HG03439 (cell line): ENCODE data around the gene APBA2.

Experiments
- ATAC-seq: cut with Tn5 transposase; IDR thresholded peaks from one replicate; pipeline ENCODE4 v1.9.1; 2021; ENCODE audit warnings: mild to moderate bottlenecking, moderate library complexity; ENCODE audit not compliant: unreplicated experiment

The APBA2 gene

DNA sequence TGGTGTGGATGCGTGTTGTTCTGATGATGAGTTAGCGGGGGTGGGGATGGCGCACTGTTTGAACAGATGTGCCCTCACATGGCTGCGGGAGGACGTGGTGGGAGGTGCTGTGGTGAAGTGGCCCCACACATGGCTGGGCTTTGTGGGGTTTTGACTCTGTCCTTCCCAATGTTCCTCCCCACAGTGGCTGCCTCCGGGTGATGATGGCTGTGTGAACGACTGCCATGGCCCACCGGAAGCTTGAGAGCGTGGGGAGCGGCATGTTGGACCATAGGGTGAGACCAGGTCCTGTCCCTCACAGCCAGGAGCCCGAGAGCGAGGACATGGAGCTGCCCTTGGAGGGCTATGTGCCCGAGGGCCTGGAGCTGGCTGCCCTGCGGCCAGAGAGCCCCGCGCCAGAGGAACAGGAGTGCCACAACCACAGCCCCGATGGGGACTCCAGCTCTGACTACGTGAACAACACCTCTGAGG, 167.9 kb downstream of the APBA2 start:
- ATAC-seq = no peak

DNA sequence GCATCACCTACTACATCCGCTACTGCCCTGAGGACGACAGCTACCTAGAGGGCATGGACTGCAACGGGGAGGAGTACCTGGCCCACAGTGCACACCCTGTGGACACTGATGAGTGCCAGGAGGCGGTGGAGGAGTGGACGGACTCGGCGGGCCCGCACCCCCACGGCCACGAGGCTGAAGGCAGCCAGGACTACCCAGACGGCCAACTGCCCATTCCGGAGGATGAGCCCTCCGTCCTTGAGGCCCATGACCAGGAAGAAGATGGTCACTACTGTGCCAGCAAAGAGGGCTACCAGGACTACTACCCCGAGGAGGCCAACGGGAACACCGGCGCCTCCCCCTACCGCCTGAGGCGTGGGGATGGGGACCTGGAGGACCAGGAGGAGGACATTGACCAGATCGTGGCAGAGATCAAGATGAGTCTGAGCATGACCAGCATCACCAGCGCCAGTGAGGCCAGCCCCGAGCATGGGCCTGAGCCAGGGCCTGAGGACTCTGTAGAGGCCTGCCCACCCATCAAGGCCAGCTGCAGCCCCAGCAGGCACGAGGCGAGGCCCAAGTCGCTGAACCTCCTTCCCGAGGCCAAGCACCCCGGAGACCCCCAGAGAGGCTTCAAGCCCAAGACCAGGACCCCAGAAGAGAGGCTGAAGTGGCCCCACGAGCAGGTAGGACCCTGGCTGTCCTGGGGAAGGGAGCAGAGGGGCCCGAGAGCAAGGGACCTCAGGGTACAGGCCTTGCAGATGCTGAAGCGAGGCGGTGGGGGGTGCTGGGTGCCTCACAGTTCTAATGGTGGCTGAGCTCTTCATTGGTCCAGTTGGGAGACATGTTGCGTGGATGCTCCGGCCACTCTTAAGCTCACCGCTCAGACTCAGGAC, 168.6 kb downstream of the APBA2 start:
- no peak for ATAC-seq

DNA sequence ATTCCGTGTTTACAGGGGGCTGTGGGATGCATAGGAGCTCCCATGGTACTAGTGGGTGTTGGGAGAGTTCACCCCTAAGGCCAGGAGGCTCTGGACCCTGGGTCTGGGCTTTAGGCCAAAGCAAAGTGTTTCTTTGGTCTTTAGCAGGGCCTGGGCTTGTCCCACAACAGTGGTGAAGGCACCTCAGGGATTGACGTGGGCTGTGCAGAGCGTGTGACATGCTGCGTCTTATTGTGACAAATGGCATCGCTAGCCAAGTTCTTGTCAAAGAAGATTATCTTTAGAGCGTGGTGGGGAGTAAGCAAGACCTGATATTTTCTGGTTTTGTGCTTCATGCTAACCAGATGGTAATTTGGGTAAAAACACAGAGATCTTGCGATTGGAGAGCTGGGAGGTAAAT, 170.1 kb downstream of the APBA2 start:
- ATAC-seq = no peak

DNA sequence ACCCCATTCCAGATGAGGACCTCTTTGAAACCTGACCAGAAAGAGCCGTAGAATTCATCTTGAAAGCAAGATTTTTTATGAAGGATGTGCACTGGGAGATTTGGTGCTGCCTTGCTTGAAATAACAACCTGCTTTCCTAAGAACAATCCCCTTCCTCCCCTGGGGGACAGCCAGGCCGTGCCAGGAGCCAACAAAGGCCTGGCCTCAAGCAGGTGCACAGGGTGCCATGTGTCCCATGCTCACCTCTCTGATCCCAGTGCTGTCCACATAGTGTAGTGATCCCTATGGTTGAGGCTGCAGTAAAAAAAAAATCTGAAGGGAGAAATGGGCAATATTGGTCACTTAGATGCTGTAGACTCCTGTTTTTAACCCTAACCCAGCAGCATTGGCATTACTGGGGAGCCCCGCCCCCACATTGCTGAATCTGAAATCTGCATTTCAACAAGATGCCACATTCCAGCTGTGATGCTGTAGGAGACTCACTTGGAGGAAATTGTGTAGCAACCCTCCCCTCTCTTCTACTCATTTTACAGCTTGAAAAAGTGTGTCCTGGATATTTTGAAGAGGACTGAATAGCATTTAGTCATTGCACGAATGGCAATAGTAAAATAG, 171.2 kb downstream of the APBA2 start:
- no peak for ATAC-seq

DNA sequence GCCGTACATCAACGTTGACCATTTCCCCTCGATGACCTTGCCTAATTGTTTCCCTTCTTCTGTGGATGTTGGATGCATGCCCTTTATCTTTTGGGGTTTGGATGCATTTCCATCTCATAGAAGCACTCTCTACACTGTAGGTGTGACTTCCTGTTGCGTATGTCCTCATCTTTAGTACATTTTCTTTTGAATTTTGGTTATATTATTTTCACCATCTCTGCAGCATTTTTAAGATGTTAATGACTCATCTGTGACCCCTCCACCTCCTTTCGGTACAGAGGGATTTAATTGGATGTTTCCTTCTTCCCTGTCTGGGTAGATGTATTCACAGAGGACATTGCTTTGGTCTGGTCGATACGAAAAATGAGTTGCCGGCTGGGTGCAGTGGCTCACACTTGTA, 172.1 kb downstream of the APBA2 start:
- no peak for ATAC-seq

DNA sequence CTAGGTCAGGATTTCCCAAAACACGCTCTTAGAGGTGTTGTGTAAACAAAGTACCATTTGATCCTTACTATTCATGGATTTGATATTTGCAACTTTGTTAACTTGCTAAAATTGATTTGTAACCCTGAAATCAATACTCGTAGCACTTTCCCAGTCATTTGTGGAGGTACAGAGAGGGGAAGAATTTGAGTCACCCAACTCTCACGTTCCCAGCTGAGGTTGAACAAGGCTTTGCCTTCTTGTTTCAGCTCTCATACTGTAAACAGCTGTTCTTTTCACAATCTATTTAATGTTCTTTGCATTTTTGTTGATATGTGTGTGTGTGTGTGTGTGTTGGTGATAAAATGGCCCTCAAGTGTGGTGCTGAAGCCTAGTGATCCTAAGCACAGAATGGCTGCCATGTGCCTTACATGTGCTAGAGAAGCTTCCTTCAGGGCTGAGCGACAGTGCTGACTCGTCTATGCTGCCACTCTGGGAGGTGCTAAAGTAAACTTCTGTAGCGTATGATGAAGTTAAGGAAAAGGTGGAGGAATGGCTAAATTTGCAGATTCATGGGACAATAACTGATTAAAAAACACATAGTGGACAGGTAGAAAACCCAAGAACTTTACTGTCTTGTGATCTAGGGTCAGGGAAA, 173.2 kb downstream of the APBA2 start:
- ATAC-seq = no peak

DNA sequence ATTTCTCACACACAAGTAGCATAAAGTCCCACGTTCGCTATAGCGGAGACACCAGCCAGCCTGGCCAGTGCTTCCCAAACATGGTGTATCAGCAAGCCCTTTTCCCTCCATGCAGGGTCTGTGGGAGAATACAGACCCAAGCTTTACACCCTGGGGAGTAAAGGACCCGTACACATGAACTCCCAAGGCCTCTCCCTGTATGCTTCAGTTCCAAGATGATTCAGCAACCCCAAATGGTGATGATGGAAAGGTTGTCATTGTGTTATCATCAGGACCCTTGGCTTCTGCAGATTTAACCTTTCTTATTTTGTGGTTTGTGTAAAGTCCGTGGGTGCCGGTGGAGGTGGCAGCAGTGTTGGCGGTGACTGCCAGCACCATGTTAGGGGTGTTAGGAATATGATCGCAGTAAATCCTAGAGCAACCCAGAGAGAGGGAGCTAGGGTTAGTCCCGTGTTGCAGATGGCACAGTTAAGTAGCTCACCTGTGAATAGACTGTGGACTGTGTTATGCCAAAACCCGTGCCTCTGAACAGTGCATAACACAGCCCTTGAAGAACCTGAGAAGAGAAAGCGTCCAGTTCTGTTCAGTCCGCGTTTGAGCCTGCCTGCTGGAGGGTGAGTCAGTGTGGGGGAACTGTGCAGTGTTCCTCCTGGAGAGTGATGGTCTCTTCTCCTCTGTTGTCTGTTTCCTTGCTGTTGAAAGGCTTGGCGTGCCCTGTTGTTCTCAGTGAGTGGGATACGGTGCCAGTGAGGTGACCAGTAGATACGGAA, 174.3 kb downstream of the APBA2 start:
- ATAC-seq = no peak

DNA sequence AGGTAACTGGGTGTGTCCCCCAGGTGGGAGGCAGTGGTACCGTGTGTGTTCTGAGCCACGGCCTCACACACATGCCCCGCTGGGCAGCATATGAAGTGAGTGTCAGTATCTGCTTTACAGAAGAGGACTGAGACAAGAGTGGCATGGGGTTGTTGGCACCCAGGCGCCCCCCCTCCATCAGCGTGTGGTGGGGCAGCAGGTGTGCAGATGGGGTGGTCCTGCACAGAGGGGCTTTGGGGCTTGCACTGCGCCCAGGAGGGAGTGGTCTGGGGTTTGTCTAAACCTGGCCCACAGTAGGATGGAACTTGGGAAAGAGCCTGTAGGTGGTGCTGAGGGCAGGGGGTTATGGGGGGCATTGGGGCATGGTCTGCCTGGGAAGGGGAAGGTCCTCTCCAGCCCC, 176.0 kb downstream of the APBA2 start:
- ATAC-seq = no peak

DNA sequence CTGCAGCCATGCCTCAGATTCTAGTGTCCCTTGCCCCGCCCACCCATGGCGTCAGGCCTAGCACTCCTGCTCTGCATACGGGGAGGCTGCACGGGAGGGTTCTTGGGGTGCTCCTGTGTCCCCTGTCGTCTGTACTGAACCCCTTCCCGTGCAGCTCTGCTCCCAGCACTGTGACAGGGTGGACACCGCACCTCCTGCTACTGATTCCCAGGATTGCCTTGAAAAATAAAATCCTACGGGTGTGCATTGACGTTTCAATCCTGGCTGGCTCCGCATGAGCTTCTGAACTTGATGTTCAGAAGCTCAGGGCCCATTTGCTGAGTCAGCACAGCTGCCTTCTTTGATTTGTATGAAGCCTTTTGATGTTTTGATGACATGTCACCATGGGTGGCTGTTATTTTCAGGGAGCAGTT, 176.4 kb downstream of the APBA2 start:
- ATAC-seq = no peak

DNA sequence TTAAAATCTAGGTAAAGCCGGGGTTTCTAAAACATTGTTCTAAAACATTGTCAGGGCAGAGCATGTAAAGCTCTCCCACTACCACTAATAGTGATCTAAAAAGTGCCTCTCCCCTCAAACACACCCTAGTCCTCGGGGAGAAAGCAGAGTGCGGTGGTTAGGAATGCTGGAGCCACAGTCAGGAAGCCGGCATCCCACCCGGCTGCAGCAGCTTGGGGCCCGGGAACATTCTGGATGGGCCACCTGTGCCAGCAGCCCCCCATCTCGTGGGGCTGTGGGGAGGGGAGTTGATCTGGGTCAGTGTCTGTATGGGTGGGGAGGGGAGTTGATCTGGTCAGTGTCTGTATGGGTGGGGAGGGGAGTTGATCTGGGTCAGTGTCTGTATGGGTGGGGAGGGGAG, 176.9 kb downstream of the APBA2 start:
- ATAC-seq = no peak

DNA sequence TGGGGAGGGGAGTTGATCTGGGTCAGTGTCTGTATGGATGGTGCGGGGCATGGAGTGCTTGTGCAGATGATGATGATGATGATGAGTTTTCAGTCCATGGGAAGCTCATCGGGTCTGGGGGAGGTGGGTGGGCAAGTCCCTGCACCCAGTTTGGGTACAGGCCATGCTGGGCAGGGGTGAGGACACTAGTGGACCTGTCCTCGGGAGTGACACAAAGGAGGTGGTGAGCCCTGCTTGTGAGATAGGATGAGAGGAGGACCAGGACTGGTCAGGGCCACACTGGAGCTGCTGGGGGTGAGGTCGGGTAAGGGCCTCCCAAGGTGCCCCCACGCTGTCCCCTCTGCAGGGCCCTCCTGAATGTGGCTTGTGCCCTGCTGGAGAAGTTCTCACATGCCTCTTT, 177.9 kb downstream of the APBA2 start:
- ATAC-seq = no peak

DNA sequence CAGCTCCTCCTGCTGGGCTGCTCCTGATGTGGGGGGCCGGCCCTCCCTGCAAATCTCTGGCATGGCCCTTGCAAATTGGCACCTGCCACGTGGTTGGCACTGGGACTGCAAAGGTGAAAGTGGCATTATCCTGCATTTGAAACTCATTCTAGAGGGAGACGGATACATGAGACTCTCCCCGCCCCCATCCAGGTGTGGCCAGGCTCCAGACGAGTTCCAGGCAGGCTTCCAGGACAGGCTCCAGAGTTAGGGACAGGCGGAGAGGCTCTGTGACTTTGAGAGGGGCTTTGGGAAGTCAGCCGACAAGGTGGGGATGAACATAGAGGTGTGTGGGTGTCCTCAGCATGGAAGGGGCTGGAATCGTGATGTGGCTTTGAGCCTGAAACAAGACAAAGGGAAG, 178.5 kb downstream of the APBA2 start:
- no peak for ATAC-seq

DNA sequence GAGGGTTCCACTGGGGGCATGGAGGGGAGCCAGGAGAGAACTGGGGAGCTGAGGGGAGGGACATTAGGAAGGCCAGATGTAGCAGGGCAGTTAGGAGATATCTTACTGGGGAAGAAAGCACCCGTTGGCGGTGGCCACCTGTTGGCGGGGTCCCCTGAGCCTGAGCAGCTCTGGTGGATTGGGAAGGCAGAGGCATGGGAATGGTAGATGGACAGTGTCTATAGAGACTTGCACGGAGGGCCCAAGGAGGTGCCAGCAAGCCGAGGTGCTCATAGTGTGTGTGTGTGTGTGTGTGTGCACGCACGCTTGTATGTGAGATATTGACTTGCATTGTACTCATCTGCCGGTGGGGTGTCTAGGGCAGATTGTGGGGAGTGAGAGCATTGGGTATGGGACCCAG, 179.0 kb downstream of the APBA2 start:
- ATAC-seq = no peak

DNA sequence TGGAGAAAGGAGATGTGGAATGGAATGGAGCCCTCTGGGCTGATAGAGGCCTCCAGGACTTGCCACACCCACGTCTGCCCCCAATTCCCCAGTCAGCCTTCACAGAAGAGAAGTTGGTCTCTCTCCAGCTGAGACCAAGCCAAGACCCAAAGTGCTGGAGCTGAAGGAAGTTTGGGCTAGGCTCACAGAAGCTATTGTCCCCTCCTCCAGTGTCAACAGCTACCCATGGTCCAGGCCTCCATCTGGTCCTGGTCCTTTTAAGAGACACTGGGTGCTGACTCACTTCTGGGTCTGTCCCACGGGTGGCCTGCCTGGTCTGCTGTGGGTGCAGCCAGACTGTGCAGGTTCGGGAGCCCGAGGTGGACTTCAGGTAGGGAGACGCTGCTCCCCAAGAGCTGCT, 179.8 kb downstream of the APBA2 start:
- ATAC-seq = no peak

DNA sequence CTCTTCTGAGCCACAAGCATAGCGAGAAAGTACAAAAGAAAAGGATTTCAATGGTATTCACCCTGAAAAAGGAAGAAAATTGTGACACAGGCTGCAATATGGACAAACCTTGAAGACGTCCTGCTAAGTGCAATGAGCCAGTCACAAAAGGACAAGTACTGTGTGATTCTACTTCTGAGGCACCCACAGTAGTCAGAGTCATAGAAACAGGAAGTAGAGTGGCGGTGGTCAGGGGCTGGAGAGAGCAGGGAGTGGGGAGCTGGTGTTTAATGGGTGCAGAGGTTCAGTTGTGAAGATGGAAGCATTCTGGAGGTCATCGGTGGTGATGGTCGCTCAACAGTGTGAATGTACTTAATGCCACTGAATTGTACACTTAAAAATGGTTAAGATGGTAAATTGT, 180.5 kb downstream of the APBA2 start:
- ATAC-seq = no peak

DNA sequence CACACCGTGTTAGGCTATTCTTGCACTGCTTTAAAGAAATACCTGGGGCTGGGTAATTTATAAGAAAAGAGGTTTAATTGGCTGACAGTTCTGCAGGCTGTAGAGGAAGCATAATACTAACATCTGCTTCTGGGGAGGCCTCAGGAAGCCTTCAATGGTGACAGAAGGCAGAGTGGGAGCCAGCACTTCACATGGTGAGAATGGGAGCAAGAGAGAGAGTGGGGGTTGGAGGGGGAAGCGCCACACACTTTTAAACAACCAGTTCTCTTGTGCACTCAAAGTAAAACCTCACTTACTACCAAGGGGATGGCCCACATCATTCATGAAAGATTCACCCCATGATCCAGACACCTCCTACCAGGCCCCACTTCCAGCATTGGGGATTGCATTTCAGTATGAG, 181.1 kb downstream of the APBA2 start:
- ATAC-seq = no peak

DNA sequence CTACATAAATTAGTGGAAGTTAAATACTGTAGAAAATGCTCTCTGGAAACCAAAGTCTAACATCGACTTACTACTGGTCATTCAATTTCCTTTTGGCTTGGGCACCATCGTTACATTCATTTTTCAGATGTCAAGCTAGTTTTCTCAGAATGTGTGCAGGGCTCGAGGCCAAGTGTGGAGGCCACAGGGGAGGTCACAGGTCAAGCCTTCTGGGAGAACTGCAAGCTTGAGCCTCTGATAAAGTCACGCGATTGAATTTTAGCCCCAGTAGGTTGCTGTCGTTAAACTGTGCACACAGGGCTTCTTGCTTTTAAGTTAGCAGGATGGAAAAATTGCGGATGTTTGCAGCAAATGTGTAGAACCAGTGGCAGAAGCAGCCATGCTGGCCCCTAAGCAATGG, 182.2 kb downstream of the APBA2 start:
- ATAC-seq = no peak

DNA sequence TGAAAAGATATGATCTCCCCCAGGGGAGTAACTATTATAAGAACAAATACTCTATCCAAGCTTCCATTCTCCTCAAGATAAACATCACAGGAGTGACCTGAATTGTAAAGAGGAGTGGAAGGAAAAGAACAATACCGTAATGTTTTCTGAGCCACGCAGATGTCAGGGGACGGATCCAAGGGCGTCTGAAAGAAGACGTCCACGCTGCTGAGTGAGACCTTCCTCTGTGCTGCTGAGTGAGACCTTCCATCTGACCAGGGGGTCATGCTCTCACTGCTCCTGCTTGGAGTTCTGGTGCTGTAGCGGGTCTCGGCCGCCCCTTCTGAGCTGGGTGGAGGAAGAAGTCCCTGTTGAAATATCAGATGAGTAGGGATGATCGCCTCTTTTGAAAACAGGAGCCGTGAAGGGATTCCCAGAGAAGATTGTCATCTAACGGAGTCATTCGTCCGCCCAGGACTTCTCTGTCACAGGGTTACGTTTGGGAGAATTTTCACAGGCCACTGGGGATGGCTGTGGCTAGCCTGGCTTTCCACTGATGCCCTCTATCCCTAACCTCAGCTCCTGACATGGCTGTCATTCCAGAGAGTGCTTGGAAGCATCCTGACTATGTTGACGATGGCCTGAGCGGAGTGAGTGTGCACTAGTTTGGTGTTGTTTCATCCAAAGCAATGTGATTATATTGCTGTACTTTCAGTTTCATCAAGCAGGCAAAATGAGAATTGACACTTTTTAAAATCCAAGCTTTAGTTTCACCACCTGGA, 184.9 kb downstream of the APBA2 start:
- no peak for ATAC-seq

DNA sequence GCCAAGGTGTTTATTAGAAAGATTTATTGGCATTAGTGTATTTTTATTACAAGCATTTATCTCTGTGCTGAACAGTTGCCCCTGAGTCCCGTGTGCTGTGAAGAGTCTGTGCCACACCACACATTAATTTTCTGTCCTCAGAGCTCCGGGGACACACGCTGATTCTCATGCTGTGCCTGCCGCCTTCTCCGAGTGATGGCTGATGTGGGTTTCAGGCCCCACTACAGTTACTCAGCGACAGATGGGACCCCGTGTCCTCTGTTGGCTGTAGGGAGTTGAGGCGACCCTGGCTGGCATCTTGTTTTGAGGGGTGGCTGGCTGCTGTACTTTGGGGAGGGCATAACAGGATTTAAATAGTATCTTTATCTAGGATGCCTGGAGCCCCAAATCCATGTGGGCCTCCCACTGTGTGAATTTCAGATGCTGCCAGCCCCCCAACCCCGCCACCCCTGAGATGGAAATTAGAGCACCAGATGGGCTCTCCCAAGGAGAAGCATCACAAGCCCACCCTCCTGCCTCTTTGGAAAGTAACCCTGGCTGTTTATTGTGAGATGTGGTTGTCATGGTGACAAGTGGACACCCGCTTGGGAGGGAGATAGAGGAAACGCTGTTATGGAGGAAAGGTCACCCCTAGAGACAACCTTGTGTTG, 185.6 kb downstream of the APBA2 start:
- ATAC-seq = no peak

DNA sequence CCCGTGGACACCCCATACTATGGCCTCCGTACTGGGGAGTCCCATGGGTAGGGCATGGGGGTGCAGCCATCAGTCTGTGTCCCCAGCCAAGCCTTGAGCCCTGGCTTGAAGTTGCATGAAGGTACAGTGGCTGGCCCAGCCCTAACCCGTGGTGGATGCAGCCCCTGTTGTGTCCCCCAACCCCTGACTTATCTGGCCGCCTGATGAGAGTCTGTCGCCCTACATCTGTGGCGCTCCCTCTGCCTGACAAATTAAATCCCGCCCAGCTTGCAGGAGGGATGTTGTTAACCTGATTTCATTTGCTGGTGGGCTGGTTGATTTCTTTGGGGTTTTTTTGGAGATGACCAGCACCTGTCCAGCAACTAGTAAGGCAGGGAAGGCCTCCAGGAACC, 186.1 kb downstream of the APBA2 start:
- no peak for ATAC-seq
